Right cardiac atrium (tissue), 5 donors: ENCODE measurements around the gene RNF151. TPM values are rescaled to one million over a fixed set of nuclear protein-coding genes. Genes with fewer than 3 reads are reported as not detected.
"Not testable (repeated sequence)": the region's sequence is repeated elsewhere in the genome, so short reads cannot be mapped to it uniquely, and the experiment has no call there.

Source experiments
- ATAC-seq, 2 donors: fragments of 200-7000 bp; cut with Tn5 transposase; one replicate each; pipeline versions ENCODE4 v1.8.0 to v1.9.1; 2020; ENCODE audit warnings: moderate library complexity in 2 of 2, mild to moderate bottlenecking in 1 of 2
- DNase-seq, 3 donors: peaks; one replicate each; pipeline ENCODE4 v3.0.0-alpha.2; 2020
- H3K27ac ChIP-seq: one replicate; pipeline ENCODE4 v1.5.1; 2013; ENCODE audit warnings: mild to moderate bottlenecking, low read length, control low read depth, moderate library complexity
- H3K27me3 ChIP-seq: one replicate; pipeline ENCODE4 v1.6.1; 2013; ENCODE audit not compliant: control insufficient read depth, insufficient read depth
- H3K4me1 ChIP-seq: one replicate; pipeline ENCODE4 v1.6.1; 2013; ENCODE audit warnings: low read length; ENCODE audit not compliant: control insufficient read depth, insufficient read depth
- H3K4me3 ChIP-seq: one replicate; pipeline ENCODE4 v1.5.1; 2013; ENCODE audit warnings: low read length, control low read depth
- H3K9me3 ChIP-seq: one replicate; pipeline ENCODE4 v1.6.1; 2013; ENCODE audit warnings: low read length; ENCODE audit not compliant: control insufficient read depth
- WGBS: extraction: QIAGEN DNeasy Blood & Tissue Kit; methylation state at CpG from one replicate; pipeline ENCODE4 v1.1.7; 2013; 5-methylcytosine and 5-hydroxymethylcytosine counted together
- intact Hi-C, 4 donors: fragments of 100-400 bp; cut with DNase I; formaldehyde crosslinking; loops; one replicate each; pipeline versions ENCODE4 v1.11.0 to v1.14.0; 2022 to 2023
- polyA plus RNA-seq: library from polyadenylated mRNA; stranded (reverse); fragments of 200-250 nt; gene quantifications from one replicate; pipeline ENCODE4 v1.2.3, GENCODE V29; 2013
- total RNA-seq, 4 donors: library from RNA; stranded (reverse); fragmentation: NEBNext Ultra II Directional; extraction: Animal tissue kit (Norgen Biotek cat#: 25700); gene quantifications; one replicate each; pipeline ENCODE4 v1.2.1, GENCODE V29; 2021
- donor health status: healthy with polysubstance abuse.
- donor health status: DM: no; HTN: yes; CAD: no.
- donor health status: DM: no; HTN: no; CAD: no.
- donor health status: DM: no; HTN: yes; CAD: no; lungs with severe emphysema.
- donor health status: DM: yes; HTN: yes; CAD: no.

The RNF151 gene
- total and polyA plus RNA-seq, 5 donors, result not detected

DNA sequence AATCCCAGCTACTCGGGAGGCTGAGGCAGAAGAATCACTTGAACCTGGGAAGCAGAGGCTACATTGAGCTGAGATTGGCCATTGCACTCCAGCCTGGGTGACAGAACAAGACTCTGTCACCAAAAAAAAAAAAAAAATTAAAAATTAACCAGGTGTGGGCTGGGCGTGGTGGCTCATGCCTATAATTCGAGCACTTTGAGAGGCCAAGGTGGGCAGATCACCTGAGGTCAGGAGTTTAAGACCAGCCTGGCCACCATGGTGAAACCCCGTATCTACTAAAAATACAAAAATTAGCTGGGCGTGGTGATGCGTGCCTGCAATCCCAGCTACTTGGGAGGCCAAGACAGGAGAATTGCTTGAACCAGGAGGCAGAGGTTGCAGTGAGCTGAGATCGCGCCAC, 26.8 kb upstream of the RNF151 start:
- H3K4me1 ChIP-seq, H3K9me3 ChIP-seq, DNase-seq, H3K27me3 ChIP-seq, H3K4me3 ChIP-seq, H3K27ac ChIP-seq, ATAC-seq, intact Hi-C loops: not testable (repeated sequence)
- 97% methylated on average over 8 of the region's 8 CpGs for WGBS

DNA sequence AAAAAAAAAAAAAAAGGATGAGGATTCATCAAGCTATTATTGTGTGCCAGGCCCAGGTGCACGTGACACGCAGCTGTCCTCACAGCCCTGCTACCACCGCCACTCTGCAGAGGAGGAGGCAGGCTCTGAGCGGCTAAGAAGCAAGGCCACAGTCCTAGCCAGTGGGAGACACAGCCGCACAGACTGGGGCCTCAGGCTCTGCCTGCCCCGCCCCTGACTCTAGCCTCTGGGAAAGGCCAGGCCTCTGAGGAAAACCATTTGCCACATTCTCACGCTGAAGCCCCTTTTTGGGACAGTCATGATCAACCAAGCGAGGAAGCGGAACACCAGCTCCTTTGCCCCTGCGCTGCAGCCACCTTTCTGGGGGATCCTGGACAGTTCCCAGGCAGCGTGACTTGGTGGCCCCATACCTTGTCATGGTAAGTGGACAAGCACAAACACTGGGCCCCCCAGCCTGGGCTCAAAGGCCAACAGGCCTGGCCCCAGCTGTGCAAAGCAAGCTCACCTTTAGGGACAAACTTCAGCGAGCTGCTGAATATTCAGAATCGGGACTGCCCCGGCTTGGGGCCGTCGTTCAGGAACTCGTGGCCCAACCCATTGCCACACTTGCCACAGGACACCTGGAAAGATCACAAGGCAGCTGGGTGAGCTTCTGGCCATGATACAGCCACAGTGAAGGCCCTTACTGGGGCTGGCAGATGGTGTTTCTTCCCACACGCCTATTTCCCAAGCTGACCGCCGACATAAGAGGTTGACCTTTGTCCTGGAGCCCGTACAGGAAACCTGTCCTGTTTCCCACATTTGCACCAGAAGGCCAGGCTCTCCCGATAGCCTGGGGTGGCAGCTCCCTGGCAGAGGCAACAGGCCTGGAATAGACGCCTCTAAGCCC, 26.1 kb upstream of the RNF151 start:
- Histone ChIP-seq H3K4me3 (no peak overlapping the region), H3K27me3 (no peaks in the 10 kb centered on the region), H3K27ac (no peak overlapping the region), H3K9me3 (no peaks in the 10 kb centered on the region), H3K4me1 (peaks cover 5% of the 10 kb centered on the region)
- intact Hi-C loops, result no loop called here
- DNase-seq, result peak in 1 of 3 donors; percentile 43
- no peak for ATAC-seq
- WGBS, result 89% methylated on average over 23 of the region's 23 CpGs

DNA sequence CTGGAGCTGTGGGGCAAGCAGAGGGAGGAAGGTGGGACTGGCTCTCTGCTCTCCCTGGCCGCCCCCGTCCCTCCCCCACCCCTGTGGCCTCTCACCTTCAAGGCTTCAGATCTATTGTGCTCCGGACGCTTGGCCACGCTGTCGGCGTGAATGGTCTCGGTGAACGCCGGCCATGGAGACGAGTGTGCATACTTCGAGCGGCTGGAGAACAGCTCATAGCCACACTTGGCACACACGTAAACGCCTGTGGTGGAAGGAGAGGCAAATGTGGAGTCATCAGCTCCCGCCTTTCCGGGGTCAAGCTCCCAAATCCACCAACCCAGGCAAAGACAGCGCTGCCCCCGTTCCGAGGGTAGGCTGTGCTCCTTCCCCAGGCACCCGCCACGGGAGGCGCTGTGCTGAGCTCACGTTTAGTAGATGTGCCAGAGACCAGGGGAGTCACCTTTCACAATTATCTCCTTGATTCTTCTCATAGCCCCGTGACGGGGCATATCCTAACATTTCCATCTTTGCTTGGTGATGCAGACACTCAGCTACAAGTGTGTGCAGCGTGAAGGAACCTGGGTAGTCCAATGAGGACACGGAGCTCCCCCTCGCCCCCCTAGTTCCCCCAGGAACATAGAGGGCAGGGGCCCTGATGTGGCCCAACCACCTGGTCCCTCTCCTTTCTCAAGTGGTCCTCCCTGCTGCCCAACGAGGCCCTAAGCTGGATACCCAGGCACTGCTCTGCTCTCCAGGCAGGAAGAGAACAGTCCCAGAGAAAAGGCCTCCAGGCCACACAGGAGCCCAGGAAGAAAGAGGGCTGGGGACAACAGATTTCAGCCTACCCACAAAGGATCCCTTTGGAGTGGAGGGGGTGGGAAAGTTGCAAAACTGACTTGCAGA, 25.3 kb upstream of the RNF151 start:
- intact Hi-C loops, result no loop called here
- no peaks in the 10 kb centered on the region for H3K9me3 ChIP-seq
- 87% methylated on average over 30 of the region's 30 CpGs for WGBS
- ATAC-seq (no peak), DNase-seq (peak in 1 of 3 donors; percentile 69)
- no peak overlapping the region for H3K4me3 ChIP-seq
- no peak overlapping the region for H3K27ac ChIP-seq
- peaks cover 5% of the 10 kb centered on the region for H3K4me1 ChIP-seq
- no peaks in the 10 kb centered on the region for H3K27me3 ChIP-seq

DNA sequence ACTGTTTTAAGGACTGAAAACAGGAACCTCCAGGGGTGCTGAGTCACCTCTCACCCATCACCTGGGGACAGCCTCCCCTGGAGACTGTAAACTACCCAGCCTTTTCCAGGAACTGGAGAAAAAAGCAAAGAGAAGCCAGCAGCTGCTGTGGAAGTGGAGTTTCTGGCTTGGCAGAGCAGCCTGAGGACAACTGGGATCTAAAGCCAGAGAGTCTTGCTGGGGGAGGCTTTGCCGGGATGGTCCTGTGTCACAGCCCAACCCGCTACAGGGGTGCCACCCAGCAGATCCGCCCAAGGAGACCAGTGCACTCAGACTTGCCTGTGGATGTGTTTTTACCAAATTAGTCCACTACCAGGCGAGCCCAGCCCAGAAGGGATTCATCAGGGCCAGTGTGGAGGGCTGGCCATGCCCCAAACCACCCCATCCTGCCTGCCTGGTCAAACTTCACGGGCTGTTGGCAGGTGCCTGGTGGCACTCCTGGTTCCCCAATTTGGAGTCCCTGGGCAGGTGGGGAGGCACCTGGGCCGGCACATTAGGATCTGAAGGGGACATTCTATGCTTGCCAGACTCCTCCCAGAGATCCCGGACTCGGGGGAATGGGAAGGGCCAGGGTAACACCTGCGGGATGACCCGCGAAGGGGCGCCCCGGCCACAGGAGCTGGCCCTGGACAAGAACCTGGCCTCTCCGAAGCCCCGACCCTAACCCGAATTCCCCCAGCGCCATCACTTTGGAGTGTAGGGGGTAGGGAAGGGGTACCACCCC, 24.4 kb upstream of the RNF151 start:
- Histone ChIP-seq H3K27ac (peak overlapping the region; percentile 22), H3K4me3 (peak overlapping the region; percentile 78), H3K4me1 (peaks cover 5% of the 10 kb centered on the region), H3K9me3 (no peaks in the 10 kb centered on the region), H3K27me3 (no peaks in the 10 kb centered on the region)
- ATAC-seq, result peak; percentile 2 to 4
- intact Hi-C loops, result no loop called here
- no peak for DNase-seq
- 19% methylated on average over 17 of the region's 17 CpGs for WGBS

DNA sequence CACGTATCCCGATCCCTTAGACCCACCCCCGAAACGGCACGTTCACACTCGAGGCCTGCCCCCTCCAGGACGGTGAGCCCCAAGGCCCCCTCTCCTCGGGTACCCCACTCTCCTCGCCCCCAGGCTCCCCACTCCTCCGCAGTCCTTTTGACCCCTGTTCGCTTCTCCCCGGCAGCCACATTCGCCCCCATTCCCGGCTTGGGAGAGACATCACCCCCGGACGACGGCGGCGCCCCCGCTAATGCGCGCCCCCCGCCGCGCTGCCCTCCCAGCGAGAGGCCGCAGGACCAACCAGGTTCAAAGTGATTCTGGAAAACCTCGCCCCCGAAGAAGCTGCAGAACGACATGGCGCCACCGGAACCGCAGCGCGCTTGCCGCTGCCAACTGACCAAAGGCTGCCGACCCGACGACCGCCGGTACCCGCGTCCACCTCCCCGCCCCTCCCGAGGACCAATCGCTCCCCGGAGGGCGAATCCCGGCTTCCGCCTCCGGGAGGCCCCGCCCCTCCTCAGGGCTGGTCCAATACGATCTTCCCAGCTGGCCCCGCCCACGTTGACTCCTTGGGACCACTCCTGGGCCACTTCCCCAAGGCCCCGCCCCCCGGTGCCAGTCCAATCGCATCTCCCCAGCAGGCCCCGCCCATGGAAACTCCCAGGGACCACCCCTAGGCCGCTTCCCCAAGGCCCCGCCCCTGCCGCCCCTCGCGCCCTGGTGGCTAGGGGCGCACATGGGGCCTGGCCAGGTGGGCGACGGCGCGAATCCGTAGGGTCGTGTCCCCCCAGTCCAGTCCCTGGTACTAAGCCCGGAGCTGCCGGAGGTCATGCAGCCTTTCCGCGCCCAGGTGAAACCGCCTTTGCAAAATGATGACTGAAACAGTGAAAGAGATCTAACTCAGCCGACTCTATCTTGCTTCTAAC, 23.6 kb upstream of the RNF151 start, which contains the start of gene MSRB1:
Gene MSRB1 (minus strand): TSS at position 390 of the 917 bp plus-strand sequence. CDS start 43 bp downstream, at position 347.
- 1% methylated on average over 77 of the region's 77 CpGs for WGBS

DNA sequence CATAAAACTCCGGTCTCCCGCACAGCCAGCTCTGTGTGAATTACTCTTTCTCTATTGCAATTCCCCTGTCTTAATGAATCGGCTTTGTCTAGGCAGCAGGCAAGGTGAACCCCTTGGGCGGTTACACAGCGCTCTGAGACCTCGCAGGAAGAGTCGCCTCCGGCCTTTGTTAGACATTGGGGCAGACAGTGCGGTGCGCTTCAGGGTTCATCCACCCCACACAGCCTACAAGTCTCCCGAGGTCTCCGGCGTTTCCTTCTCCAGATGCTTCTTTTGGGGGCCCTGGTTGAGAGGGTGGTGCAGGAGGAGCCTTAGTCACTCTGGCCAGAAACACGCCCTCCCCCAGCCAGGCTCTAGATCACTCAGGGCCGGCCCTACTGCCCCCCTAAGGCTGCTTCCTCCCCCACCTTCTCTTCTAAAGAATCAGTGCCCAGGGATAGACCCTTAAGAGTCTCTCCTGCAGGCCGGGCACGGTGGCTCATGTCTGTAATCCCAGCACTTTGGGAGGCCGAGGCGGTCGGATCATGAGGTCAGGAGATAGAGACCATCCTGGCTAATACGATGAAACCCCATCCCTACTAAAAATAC, 21.9 kb upstream of the RNF151 start:
- ATAC-seq, result no peak
- Histone ChIP-seq H3K9me3 (no peaks in the 10 kb centered on the region), H3K27me3 (no peaks in the 10 kb centered on the region), H3K4me1 (peaks cover 5% of the 10 kb centered on the region), H3K4me3 (no peak overlapping the region), H3K27ac (no peak overlapping the region)
- 92% methylated on average over 21 of the region's 21 CpGs for WGBS
- DNase-seq, result no peak
- intact Hi-C loops, result no loop called here

More for the DNA sequence above, 23.6 kb upstream of the RNF151 start, which contains the start of gene MSRB1:
- DNase-seq (peak; percentile 100), ATAC-seq (peak; percentile 96)
- H3K9me3 ChIP-seq, result no peaks in the 10 kb centered on the region
- peak within 1 kb of the TSS; percentile 69 for H3K27ac ChIP-seq
- peak within 1 kb of the TSS; percentile 78 for H3K4me3 ChIP-seq
- H3K27me3 ChIP-seq, result no peaks in the 10 kb centered on the region
- intact Hi-C loops, result no loop called here
- H3K4me1 ChIP-seq, result peaks cover 5% of the 10 kb centered on the region

DNA sequence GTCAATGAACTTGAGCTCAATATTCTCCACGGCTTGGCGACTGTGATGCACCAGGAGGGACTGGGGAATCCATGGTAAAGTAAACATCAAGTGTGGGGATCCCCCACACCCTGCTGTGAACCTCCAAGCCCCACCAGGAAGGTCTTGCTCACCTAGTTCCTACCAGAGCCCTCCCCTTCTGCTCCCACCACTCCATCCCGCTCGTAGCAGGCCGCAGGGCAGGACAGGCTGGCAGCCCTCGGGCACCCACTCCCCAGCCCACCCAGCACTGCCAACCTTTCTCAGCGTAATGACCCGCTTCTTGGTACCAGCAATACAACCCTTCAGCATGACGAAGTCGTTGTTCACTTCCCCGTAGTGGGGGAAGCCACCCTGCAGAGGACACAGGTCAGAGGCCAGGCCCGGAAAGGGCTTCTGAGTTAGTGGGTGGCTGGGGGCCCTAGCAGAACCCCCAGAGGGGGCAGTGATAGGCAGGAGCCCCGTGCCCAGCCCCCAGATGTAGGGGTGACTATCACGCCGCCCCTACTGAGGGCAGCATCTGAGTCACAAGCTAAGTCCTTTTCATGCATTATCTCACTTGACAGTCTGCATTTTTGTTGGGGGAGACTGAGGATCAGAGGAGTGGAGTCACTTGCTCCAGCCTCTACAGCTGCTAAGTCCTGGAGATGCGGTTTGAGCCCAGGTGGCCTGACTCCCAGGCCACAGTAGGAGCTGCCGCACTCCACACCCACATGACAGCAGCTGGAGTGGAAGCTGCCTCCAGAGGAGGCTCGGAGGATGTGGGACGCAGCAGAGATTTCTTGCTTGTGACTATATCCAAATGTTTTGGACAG, 20.9 kb upstream of the RNF151 start:
- intact Hi-C loops, result no loop called here
- no peak overlapping the region for H3K4me3 ChIP-seq
- H3K9me3 ChIP-seq, result no peaks in the 10 kb centered on the region
- DNase-seq (no peak), ATAC-seq (no peak)
- 84% methylated on average over 19 of the region's 19 CpGs for WGBS
- no peak overlapping the region for H3K27ac ChIP-seq
- H3K27me3 ChIP-seq, result no peaks in the 10 kb centered on the region
- peaks cover 5% of the 10 kb centered on the region for H3K4me1 ChIP-seq

DNA sequence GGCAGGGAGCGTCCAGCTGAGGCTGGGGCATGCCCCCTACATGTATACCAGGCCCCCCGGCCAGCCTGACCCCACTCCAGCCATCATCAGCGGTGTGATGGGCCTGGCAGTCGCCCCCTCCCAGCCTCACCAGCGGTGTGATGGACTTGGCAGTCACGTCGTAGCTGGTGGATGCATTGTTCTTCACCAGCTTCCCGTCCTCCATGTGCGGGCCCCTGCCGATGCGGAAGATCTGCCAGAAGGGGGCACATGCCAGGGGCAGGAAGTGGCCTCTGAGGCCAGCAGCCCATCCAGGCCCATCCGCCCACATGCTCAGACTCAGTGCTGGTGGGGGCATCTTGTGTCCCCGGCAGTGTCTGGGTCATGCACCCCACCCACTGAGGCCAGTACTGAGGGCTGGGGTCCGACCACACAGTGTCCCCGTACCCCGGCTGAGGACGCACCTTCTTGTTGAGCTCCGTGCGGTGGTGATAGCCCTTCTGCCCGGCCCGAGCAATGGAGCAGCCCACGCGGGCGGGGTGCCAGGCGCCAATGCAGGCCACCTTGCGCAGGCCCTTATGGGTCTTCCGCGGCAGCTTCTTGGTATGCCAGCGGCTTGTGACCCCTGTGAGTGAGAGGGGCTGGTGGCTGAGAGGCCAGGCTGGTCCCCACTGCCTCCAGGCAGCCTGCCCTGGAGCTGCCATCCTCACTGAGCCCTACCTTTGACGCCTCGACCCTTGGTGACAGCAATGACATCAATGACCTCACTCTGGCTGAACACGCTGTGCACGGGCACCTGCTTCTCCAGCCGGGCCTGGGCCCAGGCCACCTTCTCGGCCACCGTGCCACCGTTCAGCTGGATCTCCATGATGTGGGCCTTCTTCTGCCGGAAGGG, 19.9 kb upstream of the RNF151 start:
- H3K27ac ChIP-seq, result no peak overlapping the region
- H3K4me3 ChIP-seq, result no peak overlapping the region
- 84% methylated on average over 38 of the region's 38 CpGs for WGBS
- H3K4me1 ChIP-seq, result peaks cover 5% of the 10 kb centered on the region
- H3K9me3 ChIP-seq, result no peaks in the 10 kb centered on the region
- DNase-seq, result peak in 1 of 3 donors; percentile 50
- no peaks in the 10 kb centered on the region for H3K27me3 ChIP-seq
- ATAC-seq, result no peak
- intact Hi-C loops, result no loop called here
